OCI-LY1 (cell line): ENCODE data around the gene SPCS2.

ENCODE experiments used
- EZH2 ChIP-seq: fragments of 200-600 bp; sonication (generic), shearing (Covaris generic); IDR thresholded peaks from 2 replicates; pipeline ENCODE4 v1.8.0; 2017; ENCODE audit warnings: borderline replicate concordance, mixed run types, mild to moderate bottlenecking, antibody characterized with exemption, low read length, moderate library complexity, mixed read lengths
- TF ChIP-seq, protein P1 (sequence below): fragments of 200-600 bp; sonication (generic), shearing (Covaris generic); IDR thresholded peaks from 2 replicates; pipeline ENCODE4 v1.5.1; 2017; ENCODE audit warnings: mild to moderate bottlenecking, antibody characterized with exemption, low read length, moderate library complexity, mixed read lengths

DNA sequence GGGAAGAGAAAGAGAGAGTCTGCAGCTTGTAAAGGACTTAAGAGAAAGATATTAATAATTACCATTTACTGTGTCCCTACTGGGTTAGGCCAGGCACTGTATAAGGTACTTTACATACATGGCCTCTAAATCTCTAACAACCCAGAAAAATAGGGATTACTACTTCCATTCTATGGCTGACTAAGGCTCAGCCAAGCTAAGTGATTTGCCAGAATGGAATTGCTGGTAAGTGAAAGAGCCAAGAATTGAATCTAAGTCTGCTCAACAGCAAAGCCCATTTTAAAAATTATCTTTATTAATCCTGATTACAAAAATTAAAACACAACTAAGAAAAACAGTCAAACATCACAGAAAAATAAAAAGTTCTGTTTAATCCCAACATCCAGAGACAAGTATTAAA, 21.6 kb upstream of the SPCS2 start:
- TF ChIP-seq, protein P1, sequence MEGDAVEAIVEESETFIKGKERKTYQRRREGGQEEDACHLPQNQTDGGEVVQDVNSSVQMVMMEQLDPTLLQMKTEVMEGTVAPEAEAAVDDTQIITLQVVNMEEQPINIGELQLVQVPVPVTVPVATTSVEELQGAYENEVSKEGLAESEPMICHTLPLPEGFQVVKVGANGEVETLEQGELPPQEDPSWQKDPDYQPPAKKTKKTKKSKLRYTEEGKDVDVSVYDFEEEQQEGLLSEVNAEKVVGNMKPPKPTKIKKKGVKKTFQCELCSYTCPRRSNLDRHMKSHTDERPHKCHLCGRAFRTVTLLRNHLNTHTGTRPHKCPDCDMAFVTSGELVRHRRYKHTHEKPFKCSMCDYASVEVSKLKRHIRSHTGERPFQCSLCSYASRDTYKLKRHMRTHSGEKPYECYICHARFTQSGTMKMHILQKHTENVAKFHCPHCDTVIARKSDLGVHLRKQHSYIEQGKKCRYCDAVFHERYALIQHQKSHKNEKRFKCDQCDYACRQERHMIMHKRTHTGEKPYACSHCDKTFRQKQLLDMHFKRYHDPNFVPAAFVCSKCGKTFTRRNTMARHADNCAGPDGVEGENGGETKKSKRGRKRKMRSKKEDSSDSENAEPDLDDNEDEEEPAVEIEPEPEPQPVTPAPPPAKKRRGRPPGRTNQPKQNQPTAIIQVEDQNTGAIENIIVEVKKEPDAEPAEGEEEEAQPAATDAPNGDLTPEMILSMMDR: no peak
- no peak for TF ChIP-seq EZH2
